GM18951 (cell line): ENCODE results near the gene SCN3A.

Experiments
- POLR2A ChIP-seq: IDR thresholded peaks from 4 replicates; pipeline ENCODE4 v1.6.1; 2011; ENCODE audit warnings: mild to moderate bottlenecking; ENCODE audit not compliant: insufficient read length, insufficient read depth; ENCODE audit errors: extremely low read depth
- in situ Hi-C: fragments of 300-500 bp; cut with MboI; formaldehyde crosslinking; loops from one replicate; pipeline ENCODE4 v1.12.0; 2022; ENCODE audit warnings: low sequenced_read_pairs, mixed read lengths, inconsistent platforms; ENCODE audit not compliant: unreplicated experiment

The SCN3A gene

GRCh38 chr2:165203689-165204559 is at the start of gene SCN3A:
Gene SCN3A, minus strand, starts transcription at chr2:165204050. Its CDS starts 27,656 bp downstream, at chr2:165176394.
- in situ Hi-C loops = loop anchor here (10.0 kb wide), 1 partner anchor 199 kb away; no protein-coding TSS in a partner anchor
- TF ChIP-seq POLR2A = no peak

- in situ Hi-C loops = no loop called here
Measured at GRCh38 chr2:165253178-165253577, 49.3 kb upstream of the SCN3A start.

GRCh38 chr2:165251366-165251765 is 47.5 kb upstream of the SCN3A start:
- in situ Hi-C loops = no loop called here
- TF ChIP-seq POLR2A = no peak

More at GRCh38 chr2:165253178-165253577, 49.3 kb upstream of the SCN3A start:
- no peak for TF ChIP-seq POLR2A

- in situ Hi-C loops = no loop called here
- TF ChIP-seq POLR2A = no peak
Measured at GRCh38 chr2:165248238-165248637, 44.4 kb upstream of the SCN3A start.

- in situ Hi-C loops = no loop called here
- TF ChIP-seq POLR2A = no peak
Measured at GRCh38 chr2:165245081-165245793, 41.4 kb upstream of the SCN3A start.

- no peak for TF ChIP-seq POLR2A
- in situ Hi-C loops = no loop called here
Measured at GRCh38 chr2:165240916-165241315, 37.1 kb upstream of the SCN3A start.

GRCh38 chr2:165239856-165240515 is 36.1 kb upstream of the SCN3A start:
- in situ Hi-C loops = no loop called here

GRCh38 chr2:165239230-165239629 is 35.4 kb upstream of the SCN3A start, which contains the start of gene SCN2A:
Gene SCN2A, plus strand, starts transcription at chr2:165239414. Its CDS starts 56,410 bp downstream, at chr2:165295824.
- in situ Hi-C loops = no loop called here
- no peak for TF ChIP-seq POLR2A

More at GRCh38 chr2:165239856-165240515, 36.1 kb upstream of the SCN3A start:
- TF ChIP-seq POLR2A = no peak

- TF ChIP-seq POLR2A = no peak
- in situ Hi-C loops = no loop called here
Measured at GRCh38 chr2:165238295-165238694, 34.4 kb upstream of the SCN3A start.

GRCh38 chr2:165237056-165237455 is 33.2 kb upstream of the SCN3A start:
- no peak for TF ChIP-seq POLR2A
- in situ Hi-C loops = no loop called here

- no peak for TF ChIP-seq POLR2A
- in situ Hi-C loops = no loop called here
Measured at GRCh38 chr2:165227571-165227970, 23.7 kb upstream of the SCN3A start.

GRCh38 chr2:165224941-165225340 is 21.1 kb upstream of the SCN3A start:
- in situ Hi-C loops = no loop called here
- no peak for TF ChIP-seq POLR2A

- in situ Hi-C loops = no loop called here
- TF ChIP-seq POLR2A = no peak
Measured at GRCh38 chr2:165219481-165219880, 15.6 kb upstream of the SCN3A start.
